Heart right ventricle (tissue), 16 donors: Measurements from ENCODE around the gene SLC35F1. TPM values are rescaled to one million over a fixed set of nuclear protein-coding genes. Genes with fewer than 3 reads are reported as not detected.

Experiments
- ATAC-seq, 8 donors: fragments of 200-7000 bp; cut with Tn5 transposase; one replicate each; pipeline ENCODE4 v1.9.1; 2020; ENCODE audit warnings: mild to moderate bottlenecking in 8 of 8, moderate library complexity in 8 of 8, moderate number of reproducible peaks in 1 of 8
- DNase-seq, 2 donors: peaks; one replicate each; pipeline ENCODE4 v3.0.0-alpha.2; 2020
- H3K27ac ChIP-seq, 10 donors: fragments of 200-600 bp; sonication (generic) in 2 of 10; one replicate each; pipeline versions ENCODE4 v1.5.0 to v1.8.0; 2020 to 2022; ENCODE audit warnings: mild to moderate bottlenecking in 3 of 10
- H3K27me3 ChIP-seq, 7 donors: fragments of 200-600 bp; one replicate each; pipeline ENCODE4 v1.8.0; 2021 to 2022; ENCODE audit warnings: mild to moderate bottlenecking in 2 of 7
- H3K36me3 ChIP-seq, 9 donors: fragments of 200-600 bp; sonication (generic) in 1 of 9; one replicate each; pipeline versions ENCODE4 v1.5.0 to v1.8.0; 2020 to 2022; ENCODE audit warnings: mild to moderate bottlenecking in 2 of 9
- H3K4me1 ChIP-seq, 9 donors: fragments of 200-600 bp; sonication (generic) in 1 of 9; one replicate each; pipeline versions ENCODE4 v1.5.0 to v1.8.0; 2020 to 2022; ENCODE audit warnings: mild to moderate bottlenecking in 4 of 9
- H3K4me3 ChIP-seq, 10 donors: fragments of 200-600 bp; sonication (generic) in 2 of 10; one replicate each; pipeline versions ENCODE4 v1.5.0 to v1.8.0; 2020 to 2022; ENCODE audit warnings: mild to moderate bottlenecking in 7 of 10, moderate library complexity in 2 of 10
- H3K9me3 ChIP-seq, 11 donors: fragments of 200-600 bp in 10 of 11; sonication (generic) in 2 of 11; one replicate each; pipeline versions ENCODE4 v1.5.0 to v1.8.0; 2013 to 2022; ENCODE audit warnings: mild to moderate bottlenecking in 2 of 11, control low read depth in 1 of 11, moderate library complexity in 1 of 11
- CTCF ChIP-seq, 9 donors: fragments of 200-600 bp; sonication (generic) in 2 of 9; IDR thresholded peaks; one replicate each; pipeline versions ENCODE4 v1.5.0 to v1.8.0; 2021 to 2022; ENCODE audit warnings: antibody characterized with exemption in 9 of 9, mild to moderate bottlenecking in 5 of 9, moderate library complexity in 1 of 9
- WGBS, 2 donors: extraction: QIAGEN DNeasy Blood & Tissue Kit; methylation state at CpG; one replicate each; pipeline ENCODE4 v1.1.7; 2013; ENCODE audit warnings: inconsistent platforms in 1 of 2; 5-methylcytosine and 5-hydroxymethylcytosine counted together
- intact Hi-C, 10 donors: fragments of 100-400 bp; cut with DNase I; formaldehyde crosslinking; loops; one replicate each; pipeline versions ENCODE4 v1.11.1 to v1.14.2; 2022
- polyA plus RNA-seq, 2 donors: library from polyadenylated mRNA; stranded (reverse); fragments of 200-250 nt; gene quantifications; one replicate each; pipeline ENCODE4 v1.2.3, GENCODE V29; 2013
- total RNA-seq, 10 donors: library from RNA; stranded (reverse); fragmentation: NEBNext Ultra II Directional in 3 of 10; extraction: Animal tissue kit (Norgen Biotek cat#: 25700) in 3 of 10; gene quantifications; one replicate each; pipeline versions ENCODE4 v1.2.1 to v1.2.4, GENCODE V29; 2021 to 2023
- donor health status: Arrhythmogenic right ventricular cardiomyopathy.
- donor health status: ischemic (EF 13 %, LVEDD 7.1; RV severe dilation, severe dysfunction).
- donor health status: healthy with polysubstance abuse.
- donor health status: DM: no; HTN: yes; CAD: no.
- donor health status: DM: no; HTN: no; CAD: no.
- donor health status: ischemic (EF 25% LVEDD 6.9; RV normal size, moderate dysfunction).
- donor health status: ischemic (EF 25% LVEDD 5.7; RV mildly dilated, moderate dysfunction).
- donor health status: healthy.
- donor health status: DM: yes; HTN: yes; CAD: no.
- donor health status: Ischemic cardiomyopathy.
- donor health status: ischemic (EF 35%, LVEDD 5.7; RV mildly dilated, moderate dysfunction).
- donor health status: nonischemic (EF 11% LVEDD 7.7; RV severe dilation, severe dysfunction).
- donor health status: DM: yes; HTN: yes; CAD: no.
- donor health status: PGD.
- donor health status: ischemic (EF 29% LVEDD 5.4; RV normal size, mild dysfunction).
- donor health status: nonischemic (EF 23%, LVEDD 6.1; RV moderate dilation, normal function).

SLC35F1 gene
- total and polyA plus RNA-seq, 12 donors: 0.75 to 17.7 (median 6.3) TPM

GRCh38 chr6:118305081-118305480, 398.0 kb downstream of the SLC35F1 start:
- intact Hi-C loops: loop anchor here in 3 of 10 donors (5.0 kb wide), 3 partner anchors 67 to 247 kb away; no protein-coding TSS in a partner anchor

GRCh38 chr6:118306392-118307238, 399.6 kb downstream of the SLC35F1 start:
- ATAC-seq: peak in 1 of 8 donors; percentile 43
- DNase-seq: no peak
- H3K9me3 ChIP-seq: no peaks in the 10 kb centered on the region
- 53 to 59% methylated on average over 6 of the region's 6 CpGs for WGBS, 2 donors
- H3K27ac ChIP-seq: peak overlapping the region; percentile 5 to 83 (median 74)
- intact Hi-C loops: loop anchor here in 3 of 10 donors (5.0 kb wide), 3 partner anchors 66 to 246 kb away; no protein-coding TSS in a partner anchor
- no peak overlapping the region for H3K4me3 ChIP-seq
- no peaks in the 10 kb centered on the region for H3K36me3 ChIP-seq
- H3K4me1 ChIP-seq: peaks cover 0 to 54% (median 28%) of the 10 kb centered on the region in 9 donors
- no peak for TF ChIP-seq CTCF (IDR thresholded peaks at IDR 0.05)
- no peaks in the 10 kb centered on the region for H3K27me3 ChIP-seq

More at GRCh38 chr6:118305081-118305480, 398.0 kb downstream of the SLC35F1 start:
- H3K27me3 ChIP-seq: no peaks in the 10 kb centered on the region
- H3K4me3 ChIP-seq: no peak overlapping the region
- peaks cover 0 to 45% (median 25%) of the 10 kb centered on the region in 9 donors for H3K4me1 ChIP-seq
- TF ChIP-seq CTCF (IDR thresholded peaks at IDR 0.05): no peak
- ATAC-seq: no peak
- no peaks in the 10 kb centered on the region for H3K36me3 ChIP-seq
- 94 to 96% methylated on average over 1 of the region's 1 CpG for WGBS, 2 donors
- H3K9me3 ChIP-seq: no peaks in the 10 kb centered on the region
- peak overlapping the region in 3 of 10 donors; percentile 71 to 83 (median 77) for H3K27ac ChIP-seq
- no peak for DNase-seq

- Histone ChIP-seq H3K4me3 (no peak overlapping the region), H3K4me1 (peaks cover 0 to 54% (median 28%) of the 10 kb centered on the region in 9 donors), H3K27me3 (no peaks in the 10 kb centered on the region), H3K36me3 (no peaks in the 10 kb centered on the region), H3K9me3 (no peaks in the 10 kb centered on the region), H3K27ac (peak overlapping the region; percentile 34 to 83 (median 74))
- no peak for TF ChIP-seq CTCF (IDR thresholded peaks at IDR 0.05)
- ATAC-seq (peak; percentile 24 to 90 (median 67)), DNase-seq (peak; percentile 33 to 60)
- WGBS, 2 donors: 31 to 41% methylated on average over 8 of the region's 8 CpGs
- intact Hi-C loops: loop anchor here in 3 of 10 donors (5.0 kb wide), 3 partner anchors 65 to 245 kb away; no protein-coding TSS in a partner anchor
These were observed 400.5 kb downstream of the SLC35F1 start for GRCh38 chr6:118307581-118307980.

- intact Hi-C loops: loop anchor here in 3 of 10 donors (5.0 kb wide), 3 partner anchors 63 to 243 kb away; no protein-coding TSS in a partner anchor
- TF ChIP-seq CTCF (IDR thresholded peaks at IDR 0.05): no peak
- ATAC-seq: peak in 4 of 8 donors; percentile 36 to 55 (median 52)
- Histone ChIP-seq H3K27ac (peak overlapping the region in 9 of 10 donors; percentile 29 to 83 (median 75)), H3K4me1 (peaks cover 0 to 69% (median 25%) of the 10 kb centered on the region in 9 donors), H3K4me3 (no peak overlapping the region), H3K9me3 (no peaks in the 10 kb centered on the region), H3K27me3 (no peaks in the 10 kb centered on the region), H3K36me3 (no peaks in the 10 kb centered on the region)
- DNase-seq: no peak
- WGBS, 2 donors: 42 to 45% methylated on average over 2 of the region's 2 CpGs
These were observed 402.5 kb downstream of the SLC35F1 start for GRCh38 chr6:118309337-118310093.
